HT1080 (cell line): Measurements from ENCODE around the gene GATA3. TPM values are rescaled to one million over a fixed set of nuclear protein-coding genes. Genes with fewer than 3 reads are reported as not detected.

Source experiments
- DNase-seq: peaks from one replicate; pipeline ENCODE4 v3.0.0-alpha.2; 2015; ENCODE audit warnings: low read depth
- total RNA-seq: library from RNA; depleted of rRNA; stranded (reverse); fragments of >200 nt; shearing (Covaris generic); gene quantifications from 2 replicates; pipeline ENCODE4 v1.2.3, GENCODE V29; 2014

Gene GATA3
- total RNA-seq, 1 experiment from 2014 or later, result 0.68 TPM

DNA sequence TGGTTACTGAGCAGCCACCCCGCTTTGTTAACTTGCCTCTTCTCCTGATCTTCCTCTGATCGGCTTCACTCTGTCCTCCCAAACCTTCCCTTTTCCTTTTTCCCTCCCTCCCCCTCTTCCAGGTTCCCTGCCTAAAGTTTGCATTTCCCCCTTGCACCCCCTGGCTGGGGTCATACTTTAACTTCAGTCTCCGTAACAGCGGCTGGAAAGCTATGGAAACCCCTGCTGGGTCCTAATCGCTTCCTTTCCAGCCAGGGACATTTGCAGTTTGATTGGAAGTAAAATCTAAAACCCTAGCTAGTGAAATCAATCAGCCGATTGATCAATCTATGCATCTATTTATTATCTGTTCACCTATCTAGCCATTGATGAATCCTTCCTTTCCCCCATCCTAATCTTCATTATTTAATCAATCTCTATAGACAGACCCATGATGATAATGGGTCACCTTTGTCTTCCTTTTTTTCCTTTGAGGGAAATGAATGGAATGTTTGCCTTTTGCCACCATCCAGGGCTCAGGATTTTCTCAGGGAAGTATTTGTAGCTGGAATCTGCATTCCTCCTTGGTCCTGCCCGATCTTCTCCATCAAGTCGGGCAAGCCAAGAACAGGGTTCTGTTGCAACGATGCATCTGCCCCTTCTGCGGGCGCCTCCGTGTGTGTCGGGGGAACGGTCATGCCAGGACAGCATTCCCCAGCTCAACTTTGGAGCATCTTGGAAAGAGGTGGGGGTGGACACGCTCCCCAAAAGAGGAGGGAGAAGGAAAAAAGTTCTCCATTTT lies 8.8 kb downstream of the GATA3 start:
- no peak for DNase-seq

- no peak for DNase-seq
These were observed 9.4 kb downstream of the GATA3 start for GRCh38 chr10:8063935-8064334.

DNA sequence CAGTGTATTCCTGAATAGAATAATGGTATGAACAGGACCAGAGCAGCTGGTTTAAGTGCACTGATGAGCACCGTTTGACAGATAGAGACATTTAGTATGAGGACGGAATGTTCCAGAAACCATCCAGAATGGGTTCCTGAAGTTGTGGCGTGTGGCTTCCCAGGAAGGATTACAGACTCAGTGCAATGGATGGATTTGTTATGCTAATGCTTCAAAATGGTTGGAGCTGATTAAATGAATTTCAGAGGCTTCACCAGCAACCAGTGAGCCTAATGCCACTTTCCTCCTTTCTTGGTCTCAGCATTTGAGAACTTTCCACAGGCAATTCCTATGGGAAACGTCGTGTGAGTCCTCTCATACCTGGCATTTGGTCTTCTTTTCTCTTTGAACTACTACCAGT lies 9.9 kb downstream of the GATA3 start:
- DNase-seq, result no peak

DNA sequence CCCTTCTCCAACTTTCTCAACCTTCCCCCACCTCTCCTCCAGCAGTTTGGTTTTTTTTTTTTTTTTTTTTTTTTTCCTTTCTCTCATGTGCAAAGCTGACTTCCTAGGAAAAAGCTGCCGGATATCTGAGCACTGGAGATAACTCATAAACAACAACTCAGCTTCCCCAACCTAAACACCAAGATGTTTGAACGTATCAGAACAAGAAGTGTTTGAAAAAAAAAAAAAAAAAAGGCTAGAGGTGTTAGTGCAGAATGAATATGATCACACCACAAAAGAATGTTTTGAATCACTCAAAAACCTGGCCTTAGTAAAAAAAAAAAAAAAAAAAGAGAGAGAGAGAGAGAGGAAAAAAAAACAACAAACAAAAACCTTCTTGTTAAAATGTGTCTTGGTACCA lies 11.2 kb downstream of the GATA3 start:
- peak; percentile 67 for DNase-seq

- DNase-seq, result no peak
These were observed 11.6 kb downstream of the GATA3 start for GRCh38 chr10:8066124-8066523.

- DNase-seq, result no peak
These were observed 12.3 kb downstream of the GATA3 start for GRCh38 chr10:8066797-8067196.

- DNase-seq, result no peak
These were observed 14.6 kb downstream of the GATA3 start for GRCh38 chr10:8069108-8069507.

GRCh38 chr10:8069627-8070026 lies 15.1 kb downstream of the GATA3 start:
- peak; percentile 23 for DNase-seq

- DNase-seq, result no peak
These were observed 16.0 kb downstream of the GATA3 start for GRCh38 chr10:8070440-8070839.

GRCh38 chr10:8071006-8071405 lies 16.5 kb downstream of the GATA3 start:
- DNase-seq, result no peak

DNA sequence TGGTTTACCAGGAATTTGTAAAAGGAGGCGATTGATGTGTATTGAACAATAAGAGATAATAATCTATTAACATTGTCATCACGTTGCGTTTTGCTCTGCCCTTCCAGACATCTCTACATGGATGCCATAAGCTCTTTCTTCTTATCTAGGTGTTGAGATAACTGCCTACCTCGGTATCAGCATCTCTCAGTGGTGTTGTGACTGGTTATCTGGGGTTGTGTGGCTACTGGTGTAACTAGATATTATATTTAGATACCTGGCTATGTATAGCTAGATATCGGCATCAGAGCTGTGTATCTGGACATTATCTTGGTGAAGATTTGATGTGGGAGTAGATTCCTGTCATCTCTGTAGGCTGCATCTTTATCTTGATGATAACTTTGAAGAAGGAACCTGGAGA lies 17.2 kb downstream of the GATA3 start:
- DNase-seq, result no peak

- DNase-seq, result no peak
These were observed 17.7 kb downstream of the GATA3 start for GRCh38 chr10:8072211-8072610.

- DNase-seq, result peak; percentile 11
These were observed 19.4 kb downstream of the GATA3 start for GRCh38 chr10:8073691-8074416.

DNA sequence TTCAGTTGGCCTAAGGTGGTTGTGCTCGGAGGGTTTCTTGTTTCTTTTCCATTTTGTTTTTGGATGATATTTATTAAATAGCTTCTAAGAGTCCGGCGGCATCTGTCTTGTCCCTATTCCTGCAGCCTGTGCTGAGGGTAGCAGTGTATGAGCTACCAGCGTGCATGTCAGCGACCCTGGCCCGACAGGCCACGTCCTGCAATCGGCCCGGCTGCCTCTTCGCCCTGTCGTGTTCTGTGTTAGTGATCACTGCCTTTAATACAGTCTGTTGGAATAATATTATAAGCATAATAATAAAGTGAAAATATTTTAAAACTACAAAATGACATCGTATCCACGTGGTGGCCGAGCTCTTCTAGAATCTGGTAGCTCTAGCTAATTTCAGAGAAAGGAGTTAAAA lies 20.4 kb downstream of the GATA3 start:
- no peak for DNase-seq

GRCh38 chr10:8075282-8076260 lies 21.1 kb downstream of the GATA3 start:
- no peak for DNase-seq

DNA sequence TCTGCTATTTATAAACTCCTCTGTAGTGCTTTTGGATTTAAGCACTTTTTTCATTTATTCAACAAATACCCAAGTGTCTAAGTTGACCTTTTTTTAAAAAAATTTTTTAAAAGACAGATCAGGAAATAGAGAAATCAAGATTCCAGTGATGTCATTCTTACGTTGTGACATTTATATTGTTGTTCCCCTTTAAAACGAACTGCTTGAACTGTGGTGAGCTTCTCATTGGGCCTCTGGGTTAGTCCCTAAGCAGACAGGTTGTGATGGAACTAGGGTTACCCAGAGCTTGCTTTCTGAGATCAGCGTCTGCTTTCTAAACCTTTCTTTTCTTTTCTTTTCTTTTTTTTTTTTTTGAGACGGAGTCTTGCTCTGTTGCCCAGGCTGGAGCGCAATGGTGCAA lies 22.4 kb downstream of the GATA3 start:
- DNase-seq, result no peak

DNA sequence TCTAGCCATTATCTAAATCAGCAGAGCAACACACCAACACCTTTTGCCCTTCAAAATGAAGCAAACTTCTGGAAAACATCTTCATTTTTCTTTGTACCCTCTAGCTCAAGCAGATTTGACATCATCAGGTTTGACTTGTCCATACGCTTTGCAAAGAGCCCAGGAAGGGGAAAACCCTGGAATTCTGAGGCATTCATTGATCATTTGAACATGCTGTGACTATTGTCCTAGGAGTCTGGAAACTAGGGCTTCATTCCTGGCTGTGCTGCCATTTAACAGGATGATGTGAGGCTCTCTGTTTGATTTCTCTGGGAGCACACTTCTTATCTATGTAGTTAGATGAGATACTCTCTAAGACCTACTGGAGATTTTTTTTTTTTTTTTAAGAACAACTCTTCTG lies 23.5 kb downstream of the GATA3 start:
- DNase-seq, result no peak

- DNase-seq, result no peak
These were observed 24.6 kb downstream of the GATA3 start for GRCh38 chr10:8079126-8079525.

GRCh38 chr10:8084799-8085198 lies 30.3 kb downstream of the GATA3 start:
- no peak for DNase-seq

GRCh38 chr10:8085251-8085650 lies 30.8 kb downstream of the GATA3 start:
- no peak for DNase-seq

DNA sequence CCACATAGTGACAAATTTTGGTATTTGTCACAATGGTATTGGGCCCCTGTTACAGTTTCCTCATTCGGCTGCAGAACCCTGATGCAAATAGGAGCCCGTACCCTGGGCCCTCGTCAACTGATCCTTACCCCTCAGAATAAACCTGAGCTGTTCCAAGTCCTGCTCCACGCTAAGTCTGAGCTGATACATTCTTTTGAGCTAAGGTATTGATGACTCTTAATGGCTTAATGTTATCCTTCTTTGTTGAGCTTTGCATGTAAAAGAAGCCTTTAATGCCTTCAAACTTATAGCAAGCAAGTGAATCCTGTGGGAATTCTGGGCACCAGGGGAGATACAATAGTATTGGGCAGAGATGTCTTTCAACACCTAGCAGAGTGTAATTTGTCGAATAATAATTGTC lies 31.8 kb downstream of the GATA3 start:
- no peak for DNase-seq

- DNase-seq, result no peak
These were observed 34.0 kb downstream of the GATA3 start for GRCh38 chr10:8088504-8088903.
